ENCODE data around the gene STXBP6.

Gene STXBP6

DNA sequence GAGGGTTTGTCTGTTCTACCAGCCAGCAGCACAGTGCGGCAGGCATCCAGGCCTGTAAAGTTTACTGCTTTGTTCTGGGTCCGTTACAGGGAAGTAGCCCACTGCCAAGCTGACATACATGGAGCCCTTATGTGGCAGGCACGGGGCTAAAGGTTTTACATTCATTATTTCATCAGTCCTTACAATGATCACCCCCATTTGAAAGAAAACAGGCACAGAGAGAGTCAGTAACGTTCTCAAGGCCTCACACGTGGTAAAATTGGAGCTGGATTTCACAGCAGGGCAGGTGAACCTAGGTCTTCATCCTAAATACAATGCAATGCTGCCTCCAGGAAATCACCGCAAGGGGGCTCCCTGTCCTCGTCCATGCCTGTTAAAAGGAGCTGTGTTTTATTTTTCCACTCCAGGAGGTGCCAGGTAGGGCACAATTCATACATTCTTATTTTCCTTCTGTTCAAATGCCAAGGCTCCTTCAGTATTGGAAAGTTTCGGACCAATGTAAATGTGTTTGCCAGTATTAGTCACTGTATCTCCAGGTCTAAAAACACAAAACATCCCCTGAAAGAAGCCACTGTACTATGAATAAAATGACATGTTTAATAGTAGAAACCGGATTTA is 243.8 kb downstream of the STXBP6 start:
- ATAC-seq, result peak; percentile 87
- TF ChIP-seq SNAI2 (CRISPR knock-in tag; IDR thresholded peaks at IDR 0.05), result no peak
- TF ChIP-seq, protein P1, sequence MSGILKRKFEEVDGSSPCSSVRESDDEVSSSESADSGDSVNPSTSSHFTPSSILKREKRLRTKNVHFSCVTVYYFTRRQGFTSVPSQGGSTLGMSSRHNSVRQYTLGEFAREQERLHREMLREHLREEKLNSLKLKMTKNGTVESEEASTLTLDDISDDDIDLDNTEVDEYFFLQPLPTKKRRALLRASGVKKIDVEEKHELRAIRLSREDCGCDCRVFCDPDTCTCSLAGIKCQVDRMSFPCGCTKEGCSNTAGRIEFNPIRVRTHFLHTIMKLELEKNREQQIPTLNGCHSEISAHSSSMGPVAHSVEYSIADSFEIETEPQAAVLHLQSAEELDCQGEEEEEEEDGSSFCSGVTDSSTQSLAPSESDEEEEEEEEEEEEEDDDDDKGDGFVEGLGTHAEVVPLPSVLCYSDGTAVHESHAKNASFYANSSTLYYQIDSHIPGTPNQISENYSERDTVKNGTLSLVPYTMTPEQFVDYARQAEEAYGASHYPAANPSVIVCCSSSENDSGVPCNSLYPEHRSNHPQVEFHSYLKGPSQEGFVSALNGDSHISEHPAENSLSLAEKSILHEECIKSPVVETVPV (CRISPR knock-in tag; IDR thresholded peaks at IDR 0.05), result no peak
- TF ChIP-seq BACH2 (CRISPR knock-in tag; IDR thresholded peaks at IDR 0.05; ENCODE audit: borderline replicate concordance), result no peak
- no peak for TF ChIP-seq TCF4 (CRISPR knock-in tag; IDR thresholded peaks at IDR 0.05; ENCODE audit: borderline replicate concordance)
- no peak for TF ChIP-seq ESRRG (CRISPR knock-in tag; IDR thresholded peaks at IDR 0.05)
- TF ChIP-seq TOX (CRISPR knock-in tag; IDR thresholded peaks at IDR 0.05; ENCODE audit: borderline replicate concordance), result no peak
- TF ChIP-seq RARB (CRISPR knock-in tag; IDR thresholded peaks at IDR 0.05), result no peak
- TF ChIP-seq, protein P2, sequence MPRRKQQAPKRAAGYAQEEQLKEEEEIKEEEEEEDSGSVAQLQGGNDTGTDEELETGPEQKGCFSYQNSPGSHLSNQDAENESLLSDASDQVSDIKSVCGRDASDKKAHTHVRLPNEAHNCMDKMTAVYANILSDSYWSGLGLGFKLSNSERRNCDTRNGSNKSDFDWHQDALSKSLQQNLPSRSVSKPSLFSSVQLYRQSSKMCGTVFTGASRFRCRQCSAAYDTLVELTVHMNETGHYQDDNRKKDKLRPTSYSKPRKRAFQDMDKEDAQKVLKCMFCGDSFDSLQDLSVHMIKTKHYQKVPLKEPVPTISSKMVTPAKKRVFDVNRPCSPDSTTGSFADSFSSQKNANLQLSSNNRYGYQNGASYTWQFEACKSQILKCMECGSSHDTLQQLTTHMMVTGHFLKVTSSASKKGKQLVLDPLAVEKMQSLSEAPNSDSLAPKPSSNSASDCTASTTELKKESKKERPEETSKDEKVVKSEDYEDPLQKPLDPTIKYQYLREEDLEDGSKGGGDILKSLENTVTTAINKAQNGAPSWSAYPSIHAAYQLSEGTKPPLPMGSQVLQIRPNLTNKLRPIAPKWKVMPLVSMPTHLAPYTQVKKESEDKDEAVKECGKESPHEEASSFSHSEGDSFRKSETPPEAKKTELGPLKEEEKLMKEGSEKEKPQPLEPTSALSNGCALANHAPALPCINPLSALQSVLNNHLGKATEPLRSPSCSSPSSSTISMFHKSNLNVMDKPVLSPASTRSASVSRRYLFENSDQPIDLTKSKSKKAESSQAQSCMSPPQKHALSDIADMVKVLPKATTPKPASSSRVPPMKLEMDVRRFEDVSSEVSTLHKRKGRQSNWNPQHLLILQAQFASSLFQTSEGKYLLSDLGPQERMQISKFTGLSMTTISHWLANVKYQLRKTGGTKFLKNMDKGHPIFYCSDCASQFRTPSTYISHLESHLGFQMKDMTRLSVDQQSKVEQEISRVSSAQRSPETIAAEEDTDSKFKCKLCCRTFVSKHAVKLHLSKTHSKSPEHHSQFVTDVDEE (CRISPR knock-in tag; IDR thresholded peaks at IDR 0.05), result no peak
- TF ChIP-seq, protein P3, sequence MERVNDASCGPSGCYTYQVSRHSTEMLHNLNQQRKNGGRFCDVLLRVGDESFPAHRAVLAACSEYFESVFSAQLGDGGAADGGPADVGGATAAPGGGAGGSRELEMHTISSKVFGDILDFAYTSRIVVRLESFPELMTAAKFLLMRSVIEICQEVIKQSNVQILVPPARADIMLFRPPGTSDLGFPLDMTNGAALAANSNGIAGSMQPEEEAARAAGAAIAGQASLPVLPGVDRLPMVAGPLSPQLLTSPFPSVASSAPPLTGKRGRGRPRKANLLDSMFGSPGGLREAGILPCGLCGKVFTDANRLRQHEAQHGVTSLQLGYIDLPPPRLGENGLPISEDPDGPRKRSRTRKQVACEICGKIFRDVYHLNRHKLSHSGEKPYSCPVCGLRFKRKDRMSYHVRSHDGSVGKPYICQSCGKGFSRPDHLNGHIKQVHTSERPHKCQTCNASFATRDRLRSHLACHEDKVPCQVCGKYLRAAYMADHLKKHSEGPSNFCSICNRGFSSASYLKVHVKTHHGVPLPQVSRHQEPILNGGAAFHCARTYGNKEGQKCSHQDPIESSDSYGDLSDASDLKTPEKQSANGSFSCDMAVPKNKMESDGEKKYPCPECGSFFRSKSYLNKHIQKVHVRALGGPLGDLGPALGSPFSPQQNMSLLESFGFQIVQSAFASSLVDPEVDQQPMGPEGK (CRISPR knock-in tag; IDR thresholded peaks at IDR 0.05; ENCODE audit: borderline replicate concordance), result no peak
- no peak for TF ChIP-seq ZFP30 (CRISPR knock-in tag; IDR thresholded peaks at IDR 0.05)
- TF ChIP-seq PPARA (CRISPR knock-in tag; IDR thresholded peaks at IDR 0.05; ENCODE audit: borderline replicate concordance), result no peak
- TF ChIP-seq ZNF8 (CRISPR knock-in tag; IDR thresholded peaks at IDR 0.05), result no peak
- no peak for TF ChIP-seq ZNF70 (CRISPR knock-in tag; IDR thresholded peaks at IDR 0.05)
- TF ChIP-seq, protein P4, sequence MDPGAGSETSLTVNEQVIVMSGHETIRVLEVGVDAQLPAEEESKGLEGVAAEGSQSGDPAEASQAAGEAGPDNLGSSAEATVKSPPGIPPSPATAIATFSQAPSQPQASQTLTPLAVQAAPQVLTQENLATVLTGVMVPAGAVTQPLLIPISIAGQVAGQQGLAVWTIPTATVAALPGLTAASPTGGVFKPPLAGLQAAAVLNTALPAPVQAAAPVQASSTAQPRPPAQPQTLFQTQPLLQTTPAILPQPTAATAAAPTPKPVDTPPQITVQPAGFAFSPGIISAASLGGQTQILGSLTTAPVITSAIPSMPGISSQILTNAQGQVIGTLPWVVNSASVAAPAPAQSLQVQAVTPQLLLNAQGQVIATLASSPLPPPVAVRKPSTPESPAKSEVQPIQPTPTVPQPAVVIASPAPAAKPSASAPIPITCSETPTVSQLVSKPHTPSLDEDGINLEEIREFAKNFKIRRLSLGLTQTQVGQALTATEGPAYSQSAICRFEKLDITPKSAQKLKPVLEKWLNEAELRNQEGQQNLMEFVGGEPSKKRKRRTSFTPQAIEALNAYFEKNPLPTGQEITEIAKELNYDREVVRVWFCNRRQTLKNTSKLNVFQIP (CRISPR knock-in tag; IDR thresholded peaks at IDR 0.05; ENCODE audit: borderline replicate concordance, low read depth), result no peak
- no peak for TF ChIP-seq ZFP3 (CRISPR knock-in tag; IDR thresholded peaks at IDR 0.05)
- no peak for TF ChIP-seq ZC3H10 (CRISPR knock-in tag; IDR thresholded peaks at IDR 0.05)
- no peak for TF ChIP-seq ISL1 (CRISPR knock-in tag; IDR thresholded peaks at IDR 0.05)

DNA sequence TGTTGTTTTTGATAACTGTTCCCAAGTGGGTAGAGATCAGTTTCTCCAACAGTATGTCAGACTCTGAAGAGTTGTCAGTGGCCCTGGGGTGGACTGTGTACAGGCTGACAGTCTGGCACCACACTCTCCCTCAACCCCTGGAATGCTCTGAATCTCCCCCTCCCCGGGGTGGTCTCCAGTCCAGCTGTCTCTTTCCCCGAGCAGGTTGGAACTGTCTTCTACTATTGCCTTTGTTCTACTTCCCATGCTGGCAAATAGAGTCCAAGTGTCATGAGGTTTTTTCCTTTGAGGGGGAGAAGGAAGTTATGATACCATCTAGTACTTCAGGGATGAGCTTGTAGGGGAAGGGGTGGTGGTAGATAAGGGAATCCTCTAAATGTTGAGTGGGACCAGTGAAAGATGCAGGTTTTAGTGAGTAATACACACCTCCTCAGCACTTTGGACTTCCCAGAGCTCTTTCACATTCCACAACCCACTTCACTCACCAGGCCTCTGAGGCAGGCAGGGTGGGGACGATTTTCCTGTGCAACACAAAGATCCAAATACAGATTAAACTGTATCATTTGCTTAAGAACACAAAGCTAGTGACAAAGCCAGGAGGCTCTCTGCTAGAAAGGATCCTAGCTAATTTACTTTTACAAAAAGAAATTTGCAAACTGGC is 245.3 kb downstream of the STXBP6 start:
- ATAC-seq, result no peak
- TF ChIP-seq RARB (CRISPR knock-in tag; IDR thresholded peaks at IDR 0.05) (no peak), ZC3H10 (CRISPR knock-in tag; IDR thresholded peaks at IDR 0.05) (no peak), SNAI2 (CRISPR knock-in tag; IDR thresholded peaks at IDR 0.05) (no peak), BACH2 (CRISPR knock-in tag; IDR thresholded peaks at IDR 0.05; ENCODE audit: borderline replicate concordance) (no peak), OSR1 (CRISPR knock-in tag; IDR thresholded peaks at IDR 0.05) (no peak), TCF4 (CRISPR knock-in tag; IDR thresholded peaks at IDR 0.05; ENCODE audit: borderline replicate concordance) (no peak), TOX (CRISPR knock-in tag; IDR thresholded peaks at IDR 0.05; ENCODE audit: borderline replicate concordance) (no peak), ZFP30 (CRISPR knock-in tag; IDR thresholded peaks at IDR 0.05) (no peak)
- TF ChIP-seq, protein P2 (CRISPR knock-in tag; IDR thresholded peaks at IDR 0.05), result no peak
- TF ChIP-seq, protein P1 (CRISPR knock-in tag; IDR thresholded peaks at IDR 0.05), result no peak
- TF ChIP-seq, protein P4 (CRISPR knock-in tag; IDR thresholded peaks at IDR 0.05; ENCODE audit: borderline replicate concordance, low read depth), result no peak
